Left ventricle myocardium inferior (tissue), 1 donor: Measurements from ENCODE around the gene MAP2K3. TPM values are rescaled to one million over a fixed set of nuclear protein-coding genes. Genes with fewer than 3 reads are reported as not detected.

Experiments used
- DNase-seq: peaks from one replicate; pipeline ENCODE4 v3.0.0-alpha.2; 2020
- H3K27ac ChIP-seq: fragments of 200-600 bp; replicated peaks from 2 replicates; pipeline ENCODE4 v1.8.0; 2021
- H3K27me3 ChIP-seq: fragments of 200-600 bp; 2 replicates; pipeline ENCODE4 v1.8.0; 2021; ENCODE audit warnings: low read depth
- H3K36me3 ChIP-seq: fragments of 200-600 bp; 2 replicates; pipeline ENCODE4 v1.8.0; 2021
- H3K4me1 ChIP-seq: fragments of 200-600 bp; 2 replicates; pipeline ENCODE4 v1.8.0; 2021
- H3K4me3 ChIP-seq: fragments of 200-600 bp; 2 replicates; pipeline ENCODE4 v1.8.0; 2021; ENCODE audit warnings: mild to moderate bottlenecking, moderate library complexity
- H3K9me3 ChIP-seq: fragments of 200-600 bp; replicated peaks from 2 replicates; pipeline ENCODE4 v1.8.0; 2021
- CTCF ChIP-seq: fragments of 200-600 bp; IDR thresholded peaks from 2 replicates; pipeline ENCODE4 v1.8.0; 2021; ENCODE audit warnings: antibody characterized with exemption, mild to moderate bottlenecking, borderline replicate concordance
- intact Hi-C: fragments of 100-400 bp; cut with micrococcal nuclease; formaldehyde crosslinking; loops from one replicate; pipeline ENCODE4 v1.11.0; 2022
- total RNA-seq: library from RNA; stranded (reverse); fragmentation: NEBNext Ultra II Directional; extraction: Animal tissue kit (Norgen Biotek cat#: 25700); gene quantifications from one replicate; pipeline ENCODE4 v1.2.1, GENCODE V29; 2021
- donor health status: DM: no; HTN: yes; CAD: no; lungs with severe emphysema.

The MAP2K3 gene
- total RNA-seq, 1 donor from 2014 or later = 41.7 TPM

GRCh38 chr17:21277332-21277731 is 7.2 kb upstream of the MAP2K3 start:
- H3K36me3 ChIP-seq = no peaks in the 10 kb centered on the region
- intact Hi-C loops = no loop called here
- no peak for DNase-seq
- no peak overlapping the region for H3K27ac ChIP-seq
- no peak overlapping the region for H3K4me3 ChIP-seq
- no peaks in the 10 kb centered on the region for H3K27me3 ChIP-seq
- peaks cover 35% of the 10 kb centered on the region for H3K4me1 ChIP-seq
- H3K9me3 ChIP-seq = no peaks in the 10 kb centered on the region
- no peak for TF ChIP-seq CTCF

GRCh38 chr17:21278450-21279197 is 5.9 kb upstream of the MAP2K3 start:
- Histone ChIP-seq H3K27ac (no peak overlapping the region), H3K9me3 (no peaks in the 10 kb centered on the region), H3K4me1 (peaks cover 45% of the 10 kb centered on the region), H3K36me3 (no peaks in the 10 kb centered on the region), H3K4me3 (no peak overlapping the region), H3K27me3 (no peaks in the 10 kb centered on the region)
- intact Hi-C loops = no loop called here
- TF ChIP-seq CTCF = no peak
- DNase-seq = peak; percentile 20

- Histone ChIP-seq H3K27ac (no peak overlapping the region), H3K4me3 (no peak overlapping the region), H3K36me3 (no peaks in the 10 kb centered on the region), H3K4me1 (peaks cover 50% of the 10 kb centered on the region), H3K27me3 (no peaks in the 10 kb centered on the region), H3K9me3 (no peaks in the 10 kb centered on the region)
- DNase-seq = no peak
- intact Hi-C loops = no loop called here
- no peak for TF ChIP-seq CTCF
Observed at GRCh38 chr17:21279198-21279535, 5.3 kb upstream of the MAP2K3 start.

DNA sequence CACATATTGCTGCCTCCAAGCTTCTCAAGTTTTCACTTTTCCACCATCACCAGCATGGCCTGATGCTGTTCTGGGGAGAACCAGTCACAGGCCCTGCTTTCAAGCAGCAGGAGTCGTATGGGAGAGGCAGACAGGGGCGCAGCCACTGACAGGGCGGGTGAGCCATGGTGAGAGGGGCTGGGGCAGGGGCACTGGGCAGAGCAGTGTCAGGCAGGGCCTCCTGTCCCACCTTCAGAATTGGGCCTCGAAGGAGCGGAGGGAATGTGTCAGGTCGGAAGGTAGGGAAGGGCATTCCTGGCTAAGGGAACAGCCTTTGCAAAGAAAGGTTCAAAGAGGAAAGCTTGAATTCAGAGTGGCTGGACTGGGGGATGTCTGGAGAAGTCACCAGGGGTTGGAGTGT is 4.9 kb upstream of the MAP2K3 start:
- Histone ChIP-seq H3K27ac (no peak overlapping the region), H3K4me3 (no peak overlapping the region), H3K36me3 (no peaks in the 10 kb centered on the region), H3K9me3 (no peaks in the 10 kb centered on the region), H3K4me1 (peaks cover 51% of the 10 kb centered on the region), H3K27me3 (no peaks in the 10 kb centered on the region)
- intact Hi-C loops = no loop called here
- TF ChIP-seq CTCF = no peak
- no peak for DNase-seq

DNA sequence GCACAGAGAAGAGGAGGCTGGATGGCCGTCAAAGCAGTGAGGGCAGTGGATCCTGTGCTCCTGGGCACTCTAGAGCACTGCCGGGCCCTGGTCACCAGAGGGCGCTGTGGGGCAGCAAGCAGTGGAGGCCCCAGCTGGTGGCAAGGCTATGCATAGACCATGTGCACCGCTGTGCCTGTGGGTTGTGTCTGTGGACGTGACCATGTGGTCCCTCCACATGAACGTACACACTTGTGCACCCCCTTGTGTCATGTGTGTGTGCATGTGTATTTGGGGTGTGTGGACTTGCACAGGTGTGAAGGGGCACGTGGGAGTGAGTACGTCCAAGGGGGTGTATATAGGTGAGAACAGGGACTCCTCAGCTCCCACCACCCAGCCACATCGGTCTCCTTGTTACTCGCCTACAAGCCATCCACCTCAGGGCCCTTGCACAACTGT is 4.4 kb upstream of the MAP2K3 start:
- no peaks in the 10 kb centered on the region for H3K9me3 ChIP-seq
- peaks cover 52% of the 10 kb centered on the region for H3K4me1 ChIP-seq
- DNase-seq = peak; percentile 84
- H3K36me3 ChIP-seq = no peaks in the 10 kb centered on the region
- no peak overlapping the region for H3K27ac ChIP-seq
- intact Hi-C loops = loop anchor here (10.0 kb wide), 1 partner anchor 175 kb away; no protein-coding TSS in a partner anchor
- H3K4me3 ChIP-seq = no peak overlapping the region
- TF ChIP-seq CTCF = peak; percentile 99
- no peaks in the 10 kb centered on the region for H3K27me3 ChIP-seq
